Uterus (tissue), 4 donors: Measurements from ENCODE around the gene ORC6. TPM values are rescaled to one million over a fixed set of nuclear protein-coding genes. Genes with fewer than 3 reads are reported as not detected.

Experiments used
- DNase-seq, 2 donors: peaks; one replicate each; pipeline ENCODE4 v3.0.0-alpha.2; 2019 to 2020
- H3K27ac ChIP-seq, 2 donors: fragments of 200-600 bp; sonication (generic); 1 replicate in 1 of 2; 2 replicates in 1 of 2; pipeline ENCODE4 v1.5.1; 2016 to 2018
- H3K27me3 ChIP-seq, 2 donors: fragments of 200-600 bp; sonication (generic); one replicate each; pipeline ENCODE4 v1.5.1; 2018 to 2019; ENCODE audit warnings: control low read depth in 1 of 2
- H3K36me3 ChIP-seq, 2 donors: fragments of 200-600 bp; sonication (generic); one replicate each; pipeline ENCODE4 v1.5.1; 2019; ENCODE audit warnings: control low read depth in 1 of 2
- H3K4me1 ChIP-seq, 2 donors: fragments of 200-600 bp; sonication (generic); one replicate each; pipeline ENCODE4 v1.5.1; 2018 to 2019; ENCODE audit warnings: control low read depth in 1 of 2
- H3K4me3 ChIP-seq, 2 donors: fragments of 200-600 bp; sonication (generic); 1 replicate in 1 of 2; 2 replicates in 1 of 2; pipeline ENCODE4 v1.5.1; 2018 to 2019; ENCODE audit warnings: mild to moderate bottlenecking in 1 of 2
- H3K9me3 ChIP-seq, 2 donors: fragments of 200-600 bp; sonication (generic); one replicate each; pipeline ENCODE4 v1.5.1; 2019; ENCODE audit warnings: control low read depth in 1 of 2
- POLR2A ChIP-seq, 2 donors: fragments of 450-650 bp; IDR thresholded peaks; one replicate each; pipeline ENCODE4 v1.6.1; 2016; ENCODE audit warnings: antibody characterized with exemption in 2 of 2, mild to moderate bottlenecking in 1 of 2, moderate library complexity in 1 of 2
- intact Hi-C: fragments of 100-400 bp; cut with DNase I; formaldehyde crosslinking; loops from one replicate; pipeline ENCODE4 v1.15.1; 2023; ENCODE audit warnings: low total_unique reads
- total RNA-seq, 4 donors: library from RNA; depleted of rRNA in 3 of 4; stranded (reverse); fragments of >200 nt in 3 of 4; gene quantifications; one replicate each; pipeline versions ENCODE4 v1.1.0 to v1.2.4, GENCODE V29; 2014 to 2023
- TF ChIP-seq, protein P1 (sequence below), 4 experiments: fragments of 200-600 bp in 2 of 4; fragments of 450-650 bp in 2 of 4; sonication (generic) in 2 of 4; IDR thresholded peaks; one replicate each; pipeline ENCODE4 v1.5.1; 2016 to 2019; ENCODE audit warnings: antibody characterized with exemption in 4 of 4, mild to moderate bottlenecking in 2 of 4, moderate library complexity in 1 of 4
- donor health status: DM: yes; HTN: yes; CAD: no.

Gene ORC6
- total RNA-seq, 4 donors from 2014 or later = 1.2 to 11.3 (median 1.3) TPM; not detected in 1

DNA sequence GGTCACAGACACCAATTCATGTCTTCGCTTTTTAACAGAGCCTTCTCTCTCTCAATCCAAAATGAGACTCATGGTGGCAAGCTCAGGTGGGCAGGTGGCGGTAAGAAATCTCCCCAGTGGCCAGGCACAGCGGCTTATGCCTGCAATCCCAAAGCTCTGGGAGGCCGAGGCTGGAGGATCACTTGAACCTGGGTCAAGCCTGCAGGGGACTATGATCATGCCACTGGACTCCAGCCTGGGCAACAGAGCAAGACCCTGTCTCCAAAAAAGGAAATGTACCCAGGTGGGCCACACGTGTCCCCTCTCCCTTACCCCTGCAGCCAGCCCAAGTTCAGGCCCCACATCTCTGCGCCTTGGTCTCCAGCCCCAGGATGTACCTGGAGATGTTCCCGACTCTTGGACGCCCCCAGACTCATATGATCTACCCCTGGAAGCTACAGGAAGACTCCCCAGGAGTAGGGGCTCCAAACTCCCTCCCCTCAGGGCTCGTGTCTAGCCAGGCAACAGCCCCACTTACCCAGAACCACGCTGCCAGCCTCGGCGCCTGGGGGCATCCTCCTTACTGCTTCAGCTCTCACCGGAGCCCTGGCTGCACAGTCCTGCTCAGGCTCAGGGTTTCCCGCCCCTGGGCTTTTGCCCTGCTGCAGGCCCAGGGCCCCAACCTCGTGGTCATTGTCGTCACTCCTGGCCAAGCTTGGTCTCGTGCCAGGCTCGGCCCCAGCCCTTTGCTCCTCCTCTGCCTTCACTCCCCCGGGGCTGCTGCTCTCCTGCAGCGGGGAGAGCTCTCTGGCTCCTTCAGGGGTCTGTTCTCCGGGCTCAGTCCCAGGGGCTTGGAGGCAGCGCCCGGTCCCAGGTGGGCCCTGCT lies 42.5 kb downstream of the ORC6 start:
- H3K27ac ChIP-seq = no peak overlapping the region
- intact Hi-C loops = no loop called here
- no peak for DNase-seq
- no peaks in the 10 kb centered on the region for H3K36me3 ChIP-seq
- H3K27me3 ChIP-seq = no peaks in the 10 kb centered on the region
- no peaks in the 10 kb centered on the region for H3K4me1 ChIP-seq
- H3K9me3 ChIP-seq = no peaks in the 10 kb centered on the region
- H3K4me3 ChIP-seq = no peak overlapping the region
- TF ChIP-seq, protein P1, sequence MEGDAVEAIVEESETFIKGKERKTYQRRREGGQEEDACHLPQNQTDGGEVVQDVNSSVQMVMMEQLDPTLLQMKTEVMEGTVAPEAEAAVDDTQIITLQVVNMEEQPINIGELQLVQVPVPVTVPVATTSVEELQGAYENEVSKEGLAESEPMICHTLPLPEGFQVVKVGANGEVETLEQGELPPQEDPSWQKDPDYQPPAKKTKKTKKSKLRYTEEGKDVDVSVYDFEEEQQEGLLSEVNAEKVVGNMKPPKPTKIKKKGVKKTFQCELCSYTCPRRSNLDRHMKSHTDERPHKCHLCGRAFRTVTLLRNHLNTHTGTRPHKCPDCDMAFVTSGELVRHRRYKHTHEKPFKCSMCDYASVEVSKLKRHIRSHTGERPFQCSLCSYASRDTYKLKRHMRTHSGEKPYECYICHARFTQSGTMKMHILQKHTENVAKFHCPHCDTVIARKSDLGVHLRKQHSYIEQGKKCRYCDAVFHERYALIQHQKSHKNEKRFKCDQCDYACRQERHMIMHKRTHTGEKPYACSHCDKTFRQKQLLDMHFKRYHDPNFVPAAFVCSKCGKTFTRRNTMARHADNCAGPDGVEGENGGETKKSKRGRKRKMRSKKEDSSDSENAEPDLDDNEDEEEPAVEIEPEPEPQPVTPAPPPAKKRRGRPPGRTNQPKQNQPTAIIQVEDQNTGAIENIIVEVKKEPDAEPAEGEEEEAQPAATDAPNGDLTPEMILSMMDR (IDR thresholded peaks at IDR 0.05) = no peak
- no peak for TF ChIP-seq POLR2A (IDR thresholded peaks at IDR 0.05)

DNA sequence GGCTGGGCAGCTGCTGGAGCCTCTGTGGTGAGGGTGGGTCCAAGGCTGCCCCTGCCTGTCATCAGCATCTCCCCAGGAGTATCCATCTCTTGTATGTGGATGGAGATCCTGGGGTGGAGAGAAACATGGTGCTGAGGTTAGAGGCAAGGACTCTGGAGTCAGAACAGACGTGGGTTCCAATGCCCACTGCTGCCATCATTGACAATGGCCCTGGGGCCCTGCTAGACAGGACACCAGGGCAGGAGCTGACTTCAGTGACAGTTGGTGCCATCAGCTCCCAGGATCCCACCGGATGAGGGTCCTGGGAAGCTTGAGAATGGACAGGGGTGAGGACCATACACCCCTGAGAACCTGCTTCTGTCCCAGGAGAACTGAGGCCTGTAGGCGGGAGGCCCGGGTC lies 43.1 kb downstream of the ORC6 start:
- intact Hi-C loops = no loop called here
- no peak for DNase-seq
- Histone ChIP-seq H3K4me1 (no peaks in the 10 kb centered on the region), H3K4me3 (no peak overlapping the region), H3K9me3 (no peaks in the 10 kb centered on the region), H3K27ac (no peak overlapping the region), H3K27me3 (no peaks in the 10 kb centered on the region), H3K36me3 (no peaks in the 10 kb centered on the region)
- no peak for TF ChIP-seq POLR2A (IDR thresholded peaks at IDR 0.05)
- TF ChIP-seq, protein P1 (IDR thresholded peaks at IDR 0.05) = no peak

DNA sequence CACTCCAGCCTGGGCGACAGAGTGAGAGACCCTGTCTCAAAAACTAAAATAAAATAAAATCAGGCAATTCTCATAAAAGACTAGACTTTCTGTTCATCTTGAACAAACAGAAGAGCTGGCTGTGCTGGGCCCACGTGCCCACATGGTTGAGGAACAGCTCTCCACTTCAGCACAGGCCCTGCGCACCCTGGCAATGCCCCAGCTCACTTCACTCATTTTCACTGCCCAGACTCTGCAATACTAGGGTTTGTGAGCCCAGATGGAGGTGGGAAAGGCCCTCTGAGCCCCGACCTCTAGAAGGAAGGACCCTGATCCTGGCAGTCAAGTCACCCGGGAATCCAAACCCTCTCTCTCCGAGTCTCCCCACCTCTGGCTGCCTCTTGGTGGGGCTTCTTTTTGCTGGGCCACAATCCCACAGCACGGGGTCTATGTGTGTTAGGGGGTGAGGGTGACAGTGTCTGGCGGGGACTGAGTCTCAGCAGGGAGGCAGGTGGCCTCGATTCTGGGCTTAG lies 43.9 kb downstream of the ORC6 start:
- Histone ChIP-seq H3K4me1 (no peaks in the 10 kb centered on the region), H3K9me3 (no peaks in the 10 kb centered on the region), H3K4me3 (no peak overlapping the region), H3K36me3 (no peaks in the 10 kb centered on the region), H3K27me3 (no peaks in the 10 kb centered on the region), H3K27ac (no peak overlapping the region)
- DNase-seq = no peak
- intact Hi-C loops = no loop called here
- no peak for TF ChIP-seq POLR2A (IDR thresholded peaks at IDR 0.05)
- TF ChIP-seq, protein P1 (IDR thresholded peaks at IDR 0.05) = no peak

DNA sequence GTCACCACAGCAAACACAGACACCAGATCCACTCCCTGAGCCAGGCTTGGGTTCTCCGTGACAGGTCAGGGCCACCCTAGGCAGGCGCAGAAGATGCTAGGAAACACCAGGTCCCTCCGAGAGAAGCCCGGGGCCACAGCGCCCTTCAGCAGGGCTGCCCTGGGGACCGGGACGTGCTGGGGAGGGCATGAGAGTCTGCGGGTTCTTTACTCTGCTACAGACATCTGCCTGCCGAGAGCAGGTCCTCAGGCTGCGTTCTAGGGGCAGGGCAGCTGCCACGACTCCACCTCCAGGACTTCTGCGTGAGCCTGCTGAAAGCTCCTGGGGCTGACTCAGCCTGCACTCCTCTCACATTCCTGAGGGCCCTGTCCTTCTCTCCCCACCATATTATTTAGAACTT lies 47.2 kb downstream of the ORC6 start:
- DNase-seq = no peak
- TF ChIP-seq, protein P1 (IDR thresholded peaks at IDR 0.05) = no peak
- no peak for TF ChIP-seq POLR2A (IDR thresholded peaks at IDR 0.05)
- Histone ChIP-seq H3K27me3 (no peaks in the 10 kb centered on the region), H3K4me1 (no peaks in the 10 kb centered on the region), H3K4me3 (no peak overlapping the region), H3K9me3 (no peaks in the 10 kb centered on the region), H3K27ac (no peak overlapping the region), H3K36me3 (no peaks in the 10 kb centered on the region)
- intact Hi-C loops = no loop called here

DNA sequence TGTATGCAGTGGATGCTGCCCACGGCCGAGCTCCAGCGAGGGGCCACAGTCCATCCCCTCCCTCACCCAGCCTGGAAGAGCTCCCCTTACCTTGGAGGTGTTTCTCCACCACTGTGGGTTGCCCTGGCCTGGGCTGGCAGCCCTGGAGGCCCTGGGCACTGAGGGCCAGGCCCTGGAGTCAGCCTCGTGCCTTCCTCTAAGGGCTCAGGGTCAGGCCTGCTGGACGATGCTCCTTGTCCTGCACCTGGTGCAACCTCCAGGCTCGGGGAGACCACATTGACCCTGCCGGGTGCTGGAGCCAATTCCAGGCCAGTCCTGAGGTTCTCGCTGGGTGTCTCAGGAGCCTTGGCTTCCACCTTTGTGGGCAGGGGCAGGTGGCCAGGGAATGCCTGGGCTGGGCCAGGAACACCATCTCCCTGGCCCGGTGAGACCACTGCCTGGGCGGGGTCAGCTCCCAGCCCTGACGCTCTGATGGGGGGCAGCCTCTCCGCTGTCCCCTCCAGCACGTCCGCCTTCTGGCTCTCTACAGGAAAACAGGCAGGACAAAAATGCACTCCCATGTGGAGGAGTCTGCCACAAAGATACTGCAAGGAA lies 48.3 kb downstream of the ORC6 start:
- TF ChIP-seq, protein P1 (IDR thresholded peaks at IDR 0.05) = no peak
- TF ChIP-seq POLR2A (IDR thresholded peaks at IDR 0.05) = no peak
- Histone ChIP-seq H3K9me3 (no peaks in the 10 kb centered on the region), H3K27ac (no peak overlapping the region), H3K4me3 (no peak overlapping the region), H3K36me3 (no peaks in the 10 kb centered on the region), H3K4me1 (no peaks in the 10 kb centered on the region), H3K27me3 (no peaks in the 10 kb centered on the region)
- DNase-seq = no peak
- intact Hi-C loops = no loop called here
